ENCODE measurements around the gene NCKAP1.
"Not testable (repeated sequence)": the region's sequence is repeated elsewhere in the genome, so short reads cannot be mapped to it uniquely, and the experiment has no call there.

The NCKAP1 gene

GRCh38 chr2:183038341-183039300 is at the start of gene NCKAP1:
Gene NCKAP1, minus strand, starts transcription at chr2:183038457. Its CDS starts 358 bp downstream, at chr2:183038099.
- peak; percentile 76 for DNase-seq

- DNase-seq, result no peak
These were observed 43.7 kb upstream of the NCKAP1 start for GRCh38 chr2:183081911-183082310.

GRCh38 chr2:183079139-183079775 is 41.0 kb upstream of the NCKAP1 start:
- DNase-seq, result no peak

GRCh38 chr2:183078464-183079138 is 40.3 kb upstream of the NCKAP1 start, which contains the start of gene DUSP19:
Gene DUSP19, plus strand, starts transcription at chr2:183078747. Its CDS starts 187 bp downstream, at chr2:183078934.
- DNase-seq, result peak; percentile 75

GRCh38 chr2:183078163-183078463 is 39.9 kb upstream of the NCKAP1 start:
- no peak for DNase-seq

GRCh38 chr2:183072177-183072576 is 33.9 kb upstream of the NCKAP1 start:
- no peak for DNase-seq

- no peak for DNase-seq
These were observed 32.9 kb upstream of the NCKAP1 start for GRCh38 chr2:183070942-183071844.

GRCh38 chr2:183069174-183069573 is 30.9 kb upstream of the NCKAP1 start:
- no peak for DNase-seq

GRCh38 chr2:183068561-183068960 is 30.3 kb upstream of the NCKAP1 start:
- DNase-seq, result no peak

GRCh38 chr2:183063083-183063482 is 24.8 kb upstream of the NCKAP1 start:
- no peak for DNase-seq

- no peak for DNase-seq
These were observed 22.4 kb upstream of the NCKAP1 start for GRCh38 chr2:183060571-183061231.

GRCh38 chr2:183059561-183059960 is 21.3 kb upstream of the NCKAP1 start:
- DNase-seq, result no peak

- no peak for DNase-seq
These were observed 19.2 kb upstream of the NCKAP1 start for GRCh38 chr2:183057333-183057985.

- no peak for DNase-seq
These were observed 11.2 kb upstream of the NCKAP1 start for GRCh38 chr2:183049420-183049819.

- not testable (repeated sequence) for DNase-seq
These were observed 9.3 kb upstream of the NCKAP1 start for GRCh38 chr2:183047486-183048125.

- DNase-seq, result not testable (repeated sequence)
These were observed 5.3 kb upstream of the NCKAP1 start for GRCh38 chr2:183043580-183043979.

GRCh38 chr2:183040604-183041003 is 2.3 kb upstream of the NCKAP1 start:
- no peak for DNase-seq

GRCh38 chr2:183037553-183038340 is 510 bp downstream of the NCKAP1 start:
- no peak for DNase-seq

- DNase-seq, result no peak
These were observed 1.1 kb downstream of the NCKAP1 start for GRCh38 chr2:183037074-183037552.

All from NCI-H1048 (cell line).